BJ (cell line): ENCODE results near the gene PSME4. TPM values are rescaled to one million over a fixed set of nuclear protein-coding genes. Genes with fewer than 3 reads are reported as not detected.

Experiments
- CTCF ChIA-PET: fragments of 350-600 bp; formaldehyde crosslinking; extraction: SDS; loops from one replicate; lab custom pipeline; 2021; ENCODE audit warnings: antibody characterized with exemption, inconsistent platforms; lab: Yijun Ruan, JAX
- POLR2A ChIA-PET: fragments of 300-600 bp; sonication (Branson Sonifier 250); formaldehyde crosslinking; extraction: SDS; loops from one replicate; lab custom pipeline; 2021; ENCODE audit warnings: antibody characterized with exemption; lab: Charles Lee
- DNase-seq: peaks from one replicate; pipeline ENCODE4 v3.0.0-alpha.2; 2011; ENCODE audit warnings: low read depth
- H3K27me3 ChIP-seq: 2 replicates; pipeline ENCODE4 v1.6.0; 2011; ENCODE audit warnings: low read length; ENCODE audit not compliant: control insufficient read depth, insufficient read depth
- H3K36me3 ChIP-seq: 2 replicates; pipeline ENCODE4 v1.5.1; 2011; ENCODE audit warnings: low read length; ENCODE audit not compliant: control insufficient read depth, insufficient read depth
- H3K4me3 ChIP-seq: 2 replicates; pipeline ENCODE4 v1.5.1; 2011; ENCODE audit warnings: low read depth, mild to moderate bottlenecking, control low read depth, low read length
- polyA plus RNA-seq: library from polyadenylated mRNA; depleted of rRNA; stranded (reverse); fragments of >200 nt; gene quantifications from 2 replicates; pipeline ENCODE4 v1.2.3, GENCODE V29; 2011
- TF ChIP-seq, protein P1 (sequence below): IDR thresholded peaks from 2 replicates; pipeline ENCODE4 v1.5.1; 2011; ENCODE audit warnings: low read depth, mild to moderate bottlenecking, control low read depth, inconsistent platforms, low read length, moderate library complexity; ENCODE audit not compliant: insufficient read depth

The PSME4 gene
- polyA plus RNA-seq, 1 experiment = 14.9 TPM

DNA sequence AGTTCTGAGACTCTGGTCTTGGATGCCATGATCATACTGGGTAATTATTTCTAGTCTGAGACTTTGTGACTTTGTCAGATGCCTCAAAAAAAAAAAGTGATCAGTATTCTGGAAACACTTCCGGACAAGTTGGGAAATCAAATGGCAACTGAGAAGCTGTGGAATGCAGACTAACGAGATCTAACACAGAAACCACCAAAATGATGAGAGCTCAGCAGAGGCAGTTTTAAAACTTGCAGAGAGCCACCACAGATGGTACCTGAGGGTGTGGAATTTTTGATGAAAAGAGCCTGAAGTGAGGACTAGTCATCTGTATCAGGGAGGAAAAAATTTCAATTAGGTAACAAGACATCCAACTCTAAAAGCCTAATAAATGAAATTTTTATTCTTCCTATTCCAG lies 105.5 kb downstream of the PSME4 start:
- POLR2A ChIA-PET = no interaction called here
- DNase-seq = no peak
- no peaks in the 10 kb centered on the region for H3K36me3 ChIP-seq
- CTCF ChIA-PET = no interaction called here
- TF ChIP-seq, protein P1, sequence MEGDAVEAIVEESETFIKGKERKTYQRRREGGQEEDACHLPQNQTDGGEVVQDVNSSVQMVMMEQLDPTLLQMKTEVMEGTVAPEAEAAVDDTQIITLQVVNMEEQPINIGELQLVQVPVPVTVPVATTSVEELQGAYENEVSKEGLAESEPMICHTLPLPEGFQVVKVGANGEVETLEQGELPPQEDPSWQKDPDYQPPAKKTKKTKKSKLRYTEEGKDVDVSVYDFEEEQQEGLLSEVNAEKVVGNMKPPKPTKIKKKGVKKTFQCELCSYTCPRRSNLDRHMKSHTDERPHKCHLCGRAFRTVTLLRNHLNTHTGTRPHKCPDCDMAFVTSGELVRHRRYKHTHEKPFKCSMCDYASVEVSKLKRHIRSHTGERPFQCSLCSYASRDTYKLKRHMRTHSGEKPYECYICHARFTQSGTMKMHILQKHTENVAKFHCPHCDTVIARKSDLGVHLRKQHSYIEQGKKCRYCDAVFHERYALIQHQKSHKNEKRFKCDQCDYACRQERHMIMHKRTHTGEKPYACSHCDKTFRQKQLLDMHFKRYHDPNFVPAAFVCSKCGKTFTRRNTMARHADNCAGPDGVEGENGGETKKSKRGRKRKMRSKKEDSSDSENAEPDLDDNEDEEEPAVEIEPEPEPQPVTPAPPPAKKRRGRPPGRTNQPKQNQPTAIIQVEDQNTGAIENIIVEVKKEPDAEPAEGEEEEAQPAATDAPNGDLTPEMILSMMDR = no peak
- no peak overlapping the region for H3K4me3 ChIP-seq
- no peaks in the 10 kb centered on the region for H3K27me3 ChIP-seq

DNA sequence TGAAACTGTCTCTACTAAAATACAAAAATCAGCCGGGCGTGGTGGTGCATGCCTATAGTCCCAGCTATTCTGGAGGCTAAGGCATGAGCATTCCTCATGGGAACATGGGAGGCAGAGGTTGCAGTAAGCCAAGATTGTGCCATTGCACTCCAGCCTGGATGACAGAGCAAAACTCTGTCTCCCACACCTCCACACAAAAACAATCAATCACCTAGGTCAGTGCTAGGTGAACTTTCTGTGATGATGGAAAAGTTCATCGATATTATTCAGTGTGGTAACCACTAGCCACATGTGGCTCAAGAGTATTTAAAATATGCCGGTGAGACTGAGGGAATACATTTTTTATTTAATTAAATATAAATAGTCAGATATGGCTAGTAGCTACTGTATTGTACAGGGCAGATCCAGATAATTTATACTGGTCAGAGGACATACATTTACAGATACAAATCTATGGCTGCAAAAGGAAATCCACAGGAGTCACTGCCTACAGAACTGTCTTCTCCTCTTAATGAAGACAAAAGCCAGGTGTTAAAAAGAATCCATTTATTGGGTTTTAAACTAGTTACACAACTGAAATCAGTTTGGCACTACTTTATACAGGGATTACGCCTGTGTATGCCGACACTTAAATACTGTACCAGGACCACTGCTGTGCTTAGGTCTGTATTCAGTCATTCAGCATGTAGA lies 107.1 kb downstream of the PSME4 start:
- TF ChIP-seq, protein P1 = no peak
- H3K36me3 ChIP-seq = no peaks in the 10 kb centered on the region
- CTCF ChIA-PET = no interaction called here

DNA sequence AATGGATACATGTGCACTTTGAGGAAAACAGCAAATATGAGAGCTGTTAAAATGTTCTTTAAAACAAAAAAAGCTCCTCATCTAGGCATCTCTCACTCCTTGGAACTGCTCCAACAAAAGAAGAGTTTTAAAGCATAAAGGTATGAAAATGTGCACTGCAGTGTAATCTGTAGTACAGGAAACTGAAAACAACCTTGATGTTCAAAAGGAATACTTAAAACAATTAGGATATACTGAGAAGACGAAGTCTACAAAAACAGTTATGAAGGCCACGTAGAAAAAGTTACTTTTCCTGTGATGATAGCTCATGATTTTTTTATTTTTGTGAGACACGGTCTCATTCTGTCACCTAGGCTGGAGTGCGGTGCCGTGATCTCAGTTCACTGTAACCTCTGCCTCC lies 109.0 kb downstream of the PSME4 start:
- POLR2A ChIA-PET = no interaction called here
- DNase-seq = no peak
- Histone ChIP-seq H3K27me3 (no peaks in the 10 kb centered on the region), H3K4me3 (no peak overlapping the region), H3K36me3 (no peaks in the 10 kb centered on the region)
- CTCF ChIA-PET = no interaction called here
- TF ChIP-seq, protein P1 = no peak

More for the DNA sequence above, 107.1 kb downstream of the PSME4 start:
- Histone ChIP-seq H3K27me3 (no peaks in the 10 kb centered on the region), H3K4me3 (no peak overlapping the region)
- POLR2A ChIA-PET = no interaction called here
- DNase-seq = no peak

DNA sequence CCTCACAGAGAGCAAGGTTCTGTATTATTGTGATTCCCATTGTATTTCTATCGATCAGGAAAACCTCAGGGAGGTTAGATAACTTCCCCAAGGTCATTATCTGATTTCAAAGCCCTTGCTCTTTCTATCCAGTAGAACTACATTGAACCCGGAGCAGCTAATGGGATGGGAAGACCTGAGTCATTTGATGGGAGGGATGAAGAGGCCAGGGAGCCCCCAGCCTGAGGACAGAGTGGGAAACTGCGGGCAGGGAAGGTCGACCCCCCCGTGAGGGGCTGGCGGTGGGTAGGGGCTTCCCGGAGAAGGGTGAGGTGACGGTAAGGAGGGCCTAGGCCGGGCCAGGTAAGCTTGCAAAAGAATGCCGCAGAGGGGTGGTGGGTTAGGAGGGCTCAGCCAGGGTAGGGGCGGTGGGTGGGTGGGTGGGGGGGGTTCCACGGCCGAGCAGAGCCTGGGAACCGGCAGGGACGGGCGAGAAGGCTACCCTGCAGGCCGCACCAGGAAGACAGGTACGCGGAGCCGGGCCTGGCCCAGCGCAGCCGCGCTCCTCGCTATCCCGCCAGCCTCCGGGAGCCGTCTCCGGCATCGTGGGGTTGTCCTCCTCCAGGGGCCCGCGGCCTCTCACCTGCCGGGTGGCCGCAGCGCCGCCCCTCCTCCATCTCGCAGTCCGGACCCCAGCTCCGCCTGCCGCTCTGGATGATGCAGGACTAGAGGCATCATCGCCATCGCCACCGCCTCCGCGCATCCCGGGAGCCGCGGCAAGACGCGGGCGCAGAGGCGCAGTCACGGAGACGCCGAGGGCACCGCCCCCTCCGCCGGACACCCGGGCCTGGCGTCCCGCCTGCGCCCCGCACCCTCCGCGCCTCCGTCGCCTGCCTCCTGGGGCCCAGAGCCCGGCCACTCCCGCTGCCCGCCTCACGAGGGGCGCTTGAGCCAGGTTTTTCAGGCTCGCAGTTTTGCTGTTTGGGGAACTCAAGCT lies 111.3 kb downstream of the PSME4 start, which contains the start of gene GPR75:
GPR75 (minus strand) TSS at position 762 of the 976 bp plus-strand sequence. CDS start 5,211 bp downstream, outside the sequence.
- H3K27me3 ChIP-seq = no peaks in the 10 kb centered on the region
- POLR2A ChIA-PET = interaction anchor here (0.6 kb wide), 1 partner anchor 11 kb away, joined by 3 read pairs; no protein-coding TSS in a partner anchor
- CTCF ChIA-PET = no interaction called here
- 0 out of 2 replicates have a peak, but pooled peaks cover under 1% of the 10 kb centered on the region for H3K36me3 ChIP-seq
- H3K4me3 ChIP-seq = peak within 1 kb of the TSS; percentile 50
- TF ChIP-seq, protein P1 = 0 out of 2 replicates have a peak, but pooled peaks have one; percentile 5
- DNase-seq = no peak

DNA sequence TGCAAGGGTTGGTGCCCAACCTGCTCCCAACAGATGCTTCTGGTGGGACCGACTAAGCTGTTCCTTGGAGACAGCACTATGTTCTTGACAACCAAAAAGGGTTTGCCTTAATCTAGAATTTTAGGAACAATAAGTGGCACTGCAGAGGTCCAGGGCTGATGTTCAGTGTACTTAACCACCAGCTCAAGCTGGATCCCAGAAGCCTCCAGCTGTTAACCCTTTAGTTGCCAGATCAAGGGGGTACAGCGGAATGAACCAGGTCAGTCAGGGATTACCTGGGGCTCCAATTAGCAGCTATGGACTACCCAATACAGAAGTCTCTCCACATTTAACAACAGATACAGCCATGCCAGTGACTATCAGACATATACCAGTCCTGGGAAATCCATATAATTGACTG lies 114.5 kb downstream of the PSME4 start:
- TF ChIP-seq, protein P1 = no peak
- ChIA-PET CTCF (no interaction called here), POLR2A (no interaction called here)
- Histone ChIP-seq H3K4me3 (no peak overlapping the region), H3K36me3 (peaks cover 8% of the 10 kb centered on the region), H3K27me3 (no peaks in the 10 kb centered on the region)
- DNase-seq = no peak
